Germinal center (tissue), 1 donor: ENCODE results near the gene PCDHGA1.

Experiments used
- DNase-seq: peaks from one replicate; pipeline ENCODE4 v3.0.0; 2012; ENCODE audit warnings: mixed read lengths, low spot score

The PCDHGA1 gene

DNA sequence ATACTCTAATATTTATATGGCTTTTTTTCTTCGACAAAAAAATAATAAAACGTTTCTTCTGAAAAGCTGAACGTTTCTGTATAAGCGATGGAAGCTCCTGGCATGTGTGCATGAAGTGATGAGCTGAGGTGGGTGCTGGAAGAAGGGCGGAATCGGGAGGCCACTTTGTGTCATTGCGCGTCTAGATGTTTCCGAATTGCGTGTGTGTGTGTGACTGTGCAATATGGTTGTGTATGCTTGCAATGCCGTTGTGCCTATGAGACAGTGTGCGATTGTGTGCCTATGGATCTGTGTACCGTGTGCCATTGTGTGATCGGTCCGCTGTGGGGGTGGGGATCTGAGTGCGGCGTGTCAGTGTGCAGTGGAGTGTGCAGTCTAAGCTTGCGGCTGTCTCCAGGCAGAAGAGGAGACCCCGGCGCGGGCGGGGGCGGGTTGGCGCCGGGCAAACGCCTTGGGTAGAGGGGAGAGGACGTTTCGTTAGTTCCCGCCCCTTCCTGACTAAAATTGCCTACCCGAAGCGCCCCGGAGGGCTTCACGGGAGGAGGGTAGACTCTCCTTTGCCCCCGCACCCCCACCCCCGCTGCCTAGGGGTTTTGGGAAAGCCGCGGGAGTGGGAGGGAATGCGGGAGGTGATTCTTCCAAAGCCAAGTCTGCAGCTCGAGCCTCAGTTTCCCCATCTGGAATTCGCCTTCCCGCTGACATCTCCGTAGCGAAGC is 182.8 kb downstream of the PCDHGA1 start:
- peak; percentile 54 for DNase-seq

DNA sequence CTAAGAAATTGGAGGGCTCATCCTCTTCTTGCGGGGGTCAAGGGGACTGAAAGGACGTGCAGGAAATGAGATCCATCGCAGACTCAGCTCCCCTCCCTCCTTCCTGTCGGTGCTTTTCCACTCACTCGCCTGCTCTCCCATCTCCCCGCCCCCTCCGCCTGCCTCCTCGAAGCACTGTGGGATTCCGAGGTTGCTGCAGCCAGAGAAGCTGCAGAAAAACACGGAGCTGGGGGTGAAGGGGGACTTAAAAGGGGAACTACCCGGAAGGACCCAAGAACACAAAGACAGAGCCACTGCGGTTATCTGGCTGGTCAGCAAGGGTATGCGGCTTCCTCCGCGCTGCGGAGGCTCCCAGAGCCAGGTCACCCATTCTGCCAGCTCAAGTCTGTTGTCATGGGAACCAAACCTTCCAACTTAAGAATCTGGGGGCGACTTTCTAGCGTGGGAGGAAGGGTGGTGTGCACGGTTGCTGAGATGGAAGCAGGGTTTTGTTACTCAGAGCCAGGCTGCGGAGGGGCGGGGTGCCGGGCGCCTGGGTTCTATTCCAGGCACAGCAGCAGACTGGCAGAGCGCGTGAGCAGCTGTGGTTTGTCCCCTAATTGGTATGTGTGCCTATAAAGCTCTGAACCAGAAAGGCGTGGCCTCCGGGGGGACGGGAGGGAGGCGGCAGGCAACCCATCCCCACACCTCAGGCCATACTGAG is 183.5 kb downstream of the PCDHGA1 start:
- DNase-seq, result peak; percentile 77

DNA sequence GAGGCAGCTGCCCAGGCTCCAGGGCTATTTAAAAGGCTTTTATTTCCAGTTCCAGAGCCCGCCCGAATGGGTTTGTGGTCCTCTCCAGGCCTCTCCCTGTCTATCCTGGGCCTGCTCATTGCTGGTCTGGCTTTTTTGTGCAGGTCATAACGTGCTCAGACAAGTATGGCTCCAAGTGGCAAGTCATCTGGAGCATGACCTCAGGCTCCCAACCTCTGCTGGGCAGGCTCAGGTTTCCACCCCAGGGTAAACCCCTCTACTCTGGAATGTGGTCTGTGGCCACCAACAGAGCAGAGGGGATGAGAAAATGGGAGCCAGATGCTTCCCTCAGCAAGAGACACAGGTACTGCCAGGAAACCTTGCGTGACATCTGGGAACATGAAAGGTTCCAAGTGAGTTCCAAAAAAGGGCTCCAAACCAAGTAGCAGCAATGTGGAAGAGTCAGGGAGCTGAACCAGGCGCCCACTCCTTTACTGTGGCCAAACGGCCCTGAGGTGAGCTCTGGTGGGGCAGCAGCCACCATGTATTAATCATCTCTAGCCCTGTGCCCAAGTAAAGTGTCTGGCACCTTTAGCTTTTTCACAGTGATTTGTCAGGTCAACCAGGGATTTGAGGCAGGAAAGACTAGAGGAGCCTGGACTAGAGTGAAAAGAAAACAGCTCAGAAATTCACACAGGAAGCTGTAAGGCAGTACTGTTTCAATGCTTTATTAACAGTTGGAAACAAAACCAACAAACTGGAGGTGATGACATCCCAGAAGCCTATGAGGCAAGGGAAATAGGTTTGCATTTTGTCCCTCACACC is 184.2 kb downstream of the PCDHGA1 start:
- DNase-seq, result no peak

DNA sequence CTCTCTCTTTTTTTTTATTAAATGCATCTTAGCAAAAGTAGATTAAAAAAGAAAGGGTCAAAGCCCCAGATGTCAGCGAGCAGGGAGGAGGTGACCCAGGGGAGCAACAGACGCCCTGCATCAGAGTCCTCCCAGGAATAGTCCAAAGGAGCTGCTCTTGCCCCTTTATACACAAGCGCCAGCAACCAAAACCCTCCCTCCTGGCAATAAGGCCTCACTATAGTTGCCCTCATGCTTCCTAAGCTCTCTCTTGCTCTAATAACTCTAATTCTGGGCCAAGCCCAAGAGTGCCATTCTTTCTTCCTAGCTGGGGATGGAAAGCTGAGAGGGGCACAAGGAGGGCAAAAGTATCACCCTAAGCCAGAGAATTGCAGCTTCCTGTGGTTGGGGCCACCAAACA is 184.8 kb downstream of the PCDHGA1 start:
- peak; percentile 22 for DNase-seq

DNA sequence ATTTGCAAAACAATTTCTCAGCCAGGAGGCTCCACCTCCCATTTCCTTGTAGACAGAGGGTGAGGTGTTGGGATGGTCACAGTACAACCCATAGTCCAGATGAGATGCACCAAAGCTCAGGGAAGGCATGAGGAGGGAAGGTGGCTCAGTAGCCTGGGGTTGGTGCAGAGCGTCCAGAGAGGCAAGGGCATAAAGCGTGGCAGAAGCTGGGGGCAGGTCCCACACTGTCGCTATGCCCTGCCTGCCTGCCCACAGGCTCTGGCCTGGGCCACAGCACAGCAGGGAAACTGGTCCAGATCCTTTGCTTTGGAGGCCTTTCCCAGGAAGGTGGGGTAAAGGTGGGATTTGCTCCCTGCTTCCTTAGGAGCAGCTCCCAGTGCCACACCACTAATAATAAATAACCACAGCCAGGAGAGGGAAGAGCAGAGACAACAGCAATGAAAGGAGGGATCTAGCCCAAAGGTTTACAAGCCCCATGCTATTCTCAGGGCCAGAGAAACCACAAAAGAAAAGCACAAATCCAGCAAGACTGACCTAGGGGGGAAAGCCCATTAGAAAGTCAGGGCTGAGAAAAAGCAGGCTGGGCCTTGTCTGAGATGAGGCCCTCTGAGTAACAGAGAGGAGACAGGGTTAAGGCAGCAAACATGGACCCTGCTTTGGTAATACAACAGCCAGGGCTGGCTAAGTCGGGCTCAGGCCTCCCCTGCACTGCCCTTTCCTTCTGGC is 185.8 kb downstream of the PCDHGA1 start:
- peak; percentile 27 for DNase-seq

DNA sequence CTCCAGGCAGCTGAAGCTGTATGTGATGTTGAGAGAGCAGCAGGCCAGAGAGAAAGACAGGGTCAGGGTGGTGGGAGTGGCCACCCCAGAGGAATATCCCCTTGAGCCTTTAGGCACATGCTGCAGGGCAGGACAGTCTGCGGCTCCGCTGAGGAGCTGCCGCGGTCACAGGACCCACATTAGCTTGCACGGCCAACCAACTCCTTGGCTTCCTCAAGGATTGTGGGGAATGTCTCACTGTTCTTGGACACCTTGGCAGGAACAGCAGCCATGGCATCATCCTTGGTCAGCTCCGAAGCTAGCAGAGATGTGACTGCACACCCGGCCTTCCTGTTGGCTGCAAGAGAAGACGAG is 186.3 kb downstream of the PCDHGA1 start:
- DNase-seq, result no peak

DNA sequence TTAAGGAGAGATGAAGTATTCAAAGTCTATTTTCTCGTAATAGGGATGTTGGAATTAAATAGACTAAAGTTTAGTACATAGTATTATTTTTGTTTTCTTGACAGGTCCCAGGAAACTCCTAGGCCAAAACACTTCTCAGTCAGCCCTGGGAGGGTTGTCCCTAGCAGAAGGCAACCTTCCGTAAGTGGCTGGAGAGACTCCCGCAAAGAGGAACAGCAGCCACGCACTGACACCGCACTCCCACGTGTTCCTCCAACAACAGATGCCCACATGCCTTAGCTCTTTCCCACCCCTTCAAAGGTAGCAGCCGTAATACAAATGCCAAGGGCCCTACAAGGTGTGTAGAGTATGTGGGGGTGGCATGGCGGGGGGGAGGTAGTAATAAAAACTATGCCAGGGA is 187.0 kb downstream of the PCDHGA1 start:
- DNase-seq, result no peak

DNA sequence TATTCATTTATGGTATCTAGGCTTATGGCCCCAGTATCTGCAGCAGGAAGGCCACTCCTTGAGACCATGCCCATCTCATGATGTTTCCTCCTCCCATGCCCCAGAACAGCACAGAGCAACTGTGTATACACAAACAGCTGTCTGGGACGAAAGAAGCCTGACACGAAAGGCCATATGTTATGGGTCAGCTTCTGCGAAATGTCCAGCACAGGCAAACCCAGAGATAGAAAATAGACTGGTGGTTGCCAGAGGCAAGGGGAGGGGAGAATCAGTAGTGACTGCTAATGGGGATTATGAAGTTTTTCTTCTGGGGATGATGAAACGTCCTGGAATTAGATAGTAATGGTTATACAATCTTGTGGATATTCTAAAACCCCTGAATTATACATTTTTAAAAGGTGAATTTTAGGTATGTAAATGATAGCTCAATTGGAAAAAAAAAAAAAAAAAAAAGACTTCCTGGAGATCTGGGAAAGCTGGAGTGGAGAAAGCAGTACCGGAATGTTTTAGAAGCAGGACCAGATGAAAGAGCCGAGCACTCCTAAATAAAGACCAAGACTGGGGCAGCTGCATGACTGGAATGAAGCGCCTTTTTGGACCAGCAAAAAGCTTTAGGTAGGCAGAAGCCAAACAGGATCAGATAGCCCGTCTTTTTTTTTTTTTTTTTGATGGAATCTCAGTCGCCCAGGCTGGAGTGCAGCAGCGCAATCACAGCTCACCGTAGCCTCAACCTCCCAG is 187.7 kb downstream of the PCDHGA1 start:
- DNase-seq, result no peak

DNA sequence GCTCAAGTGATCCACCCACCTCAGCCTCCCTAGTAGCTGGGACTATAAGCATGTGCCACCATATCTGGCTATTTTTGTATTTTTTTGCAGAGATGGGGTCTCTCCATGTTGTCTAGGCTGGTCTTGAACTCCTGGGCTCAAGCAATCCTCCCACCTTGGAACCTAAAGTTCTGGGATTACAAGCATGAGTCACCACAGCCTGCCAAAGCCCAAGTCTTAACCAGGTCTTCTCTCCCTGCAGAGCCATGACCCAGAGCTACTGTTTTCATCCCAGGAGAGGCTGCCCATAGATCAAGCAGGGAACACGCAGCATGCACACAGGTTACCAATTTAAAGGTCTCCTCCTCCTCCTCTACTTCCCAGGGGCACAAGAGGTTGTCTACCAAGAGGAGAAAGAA is 188.3 kb downstream of the PCDHGA1 start:
- no peak for DNase-seq

DNA sequence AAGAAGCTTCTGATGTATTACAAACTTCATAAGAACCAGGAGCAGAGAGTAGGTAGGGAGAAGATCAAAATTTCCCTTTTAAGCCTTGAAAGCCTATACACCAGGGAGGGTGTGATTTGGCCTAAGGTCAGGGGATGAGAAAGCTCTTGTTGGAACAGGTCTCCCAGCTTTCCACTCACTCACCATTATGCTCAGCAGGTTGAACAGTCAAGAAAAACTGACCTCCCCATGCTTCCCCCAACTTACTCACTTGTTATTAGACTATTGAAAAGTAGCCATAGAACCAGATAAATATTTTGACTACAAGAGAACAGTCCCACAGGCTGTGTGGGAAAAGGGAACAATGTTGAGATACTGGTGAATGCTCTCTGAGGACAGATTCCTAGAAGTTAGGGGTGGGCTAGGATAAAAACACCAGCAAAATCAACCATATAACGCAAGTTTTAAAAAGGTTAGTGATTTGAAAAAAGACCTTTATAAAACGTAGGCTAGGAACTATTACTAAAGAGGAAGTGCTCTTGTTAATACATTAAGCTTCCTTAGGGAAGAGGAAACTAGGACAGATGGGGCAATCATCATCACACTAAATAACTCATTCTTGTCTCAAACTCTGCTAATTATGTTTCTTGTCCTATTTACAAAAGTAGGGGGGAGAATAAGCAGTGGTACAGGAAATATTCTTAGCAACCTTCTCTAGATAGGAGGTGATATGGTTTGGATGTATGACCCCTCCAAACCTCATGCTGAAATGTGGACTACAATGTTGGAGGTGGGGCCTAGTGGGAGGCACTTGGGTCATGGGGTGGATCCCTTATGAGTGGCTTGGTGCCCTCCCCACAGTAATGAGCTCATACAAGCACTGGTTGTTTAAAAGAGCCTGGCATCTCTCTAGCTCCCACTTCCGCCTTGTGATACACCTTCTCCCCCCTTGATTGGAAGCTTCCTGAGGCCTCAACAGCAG is 189.6 kb downstream of the PCDHGA1 start:
- DNase-seq, result no peak

DNA sequence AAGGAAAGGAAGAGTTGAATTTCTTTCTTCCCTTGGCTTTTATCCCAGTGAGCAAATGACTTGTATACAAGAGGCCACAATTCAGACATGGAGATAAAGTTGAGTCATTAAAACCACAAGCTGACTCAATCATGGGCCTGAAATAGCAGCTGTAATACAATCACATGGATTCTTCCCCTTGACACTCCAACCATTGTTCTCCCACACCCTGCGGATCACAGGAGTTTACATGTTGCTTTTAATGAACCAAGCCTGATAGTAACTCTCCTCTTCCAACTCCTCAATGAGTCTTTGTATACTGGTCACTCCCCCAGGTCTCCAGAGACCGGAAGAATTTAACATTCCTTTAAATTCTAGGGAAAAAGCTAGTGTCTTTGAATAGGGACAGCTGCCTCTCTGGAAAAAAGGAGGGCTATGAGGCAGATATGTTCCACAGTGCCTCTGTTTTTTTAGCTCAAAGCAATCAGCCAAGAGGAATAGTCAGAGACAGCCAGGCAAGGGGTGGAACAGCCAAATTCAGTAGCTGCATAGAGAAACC is 191.0 kb downstream of the PCDHGA1 start:
- no peak for DNase-seq

DNA sequence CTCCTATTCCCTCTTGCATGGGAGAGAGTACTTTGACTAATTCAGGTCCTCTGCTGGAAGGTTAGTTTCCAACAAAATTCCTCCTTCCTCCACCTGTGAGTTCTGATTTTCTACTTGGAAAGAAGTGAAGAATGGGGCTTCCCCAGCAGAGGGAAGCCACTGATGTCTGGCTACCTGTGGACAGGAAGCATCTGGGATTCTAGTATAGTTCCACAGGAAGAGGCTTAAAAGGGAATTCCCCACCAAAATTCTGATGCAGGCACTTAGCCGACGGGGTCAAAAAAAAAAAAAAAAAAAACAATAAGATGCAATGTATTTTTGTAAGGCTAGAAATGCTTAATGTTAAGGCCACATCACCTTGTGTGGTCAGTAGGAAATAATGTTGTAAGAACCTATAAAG is 192.0 kb downstream of the PCDHGA1 start:
- no peak for DNase-seq

DNA sequence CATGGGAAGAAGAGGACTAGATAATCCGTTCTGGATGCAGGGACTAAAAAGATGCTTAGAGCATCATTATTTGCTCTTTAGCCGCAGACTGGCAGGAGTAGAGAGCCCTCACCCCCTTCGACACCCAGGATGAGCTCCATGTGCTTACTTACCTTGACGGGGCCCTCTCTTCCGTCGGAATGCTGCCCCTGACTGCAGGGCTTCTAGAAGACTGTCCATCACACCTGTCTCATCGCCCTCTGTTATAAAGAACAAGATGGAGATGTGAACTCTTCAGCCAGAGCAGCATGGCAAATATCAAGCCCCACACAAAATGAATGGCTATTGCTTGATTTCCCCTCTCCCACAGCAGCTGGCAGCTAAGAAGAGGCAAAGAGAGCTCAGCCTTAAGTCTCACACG is 193.7 kb downstream of the PCDHGA1 start:
- DNase-seq, result no peak

DNA sequence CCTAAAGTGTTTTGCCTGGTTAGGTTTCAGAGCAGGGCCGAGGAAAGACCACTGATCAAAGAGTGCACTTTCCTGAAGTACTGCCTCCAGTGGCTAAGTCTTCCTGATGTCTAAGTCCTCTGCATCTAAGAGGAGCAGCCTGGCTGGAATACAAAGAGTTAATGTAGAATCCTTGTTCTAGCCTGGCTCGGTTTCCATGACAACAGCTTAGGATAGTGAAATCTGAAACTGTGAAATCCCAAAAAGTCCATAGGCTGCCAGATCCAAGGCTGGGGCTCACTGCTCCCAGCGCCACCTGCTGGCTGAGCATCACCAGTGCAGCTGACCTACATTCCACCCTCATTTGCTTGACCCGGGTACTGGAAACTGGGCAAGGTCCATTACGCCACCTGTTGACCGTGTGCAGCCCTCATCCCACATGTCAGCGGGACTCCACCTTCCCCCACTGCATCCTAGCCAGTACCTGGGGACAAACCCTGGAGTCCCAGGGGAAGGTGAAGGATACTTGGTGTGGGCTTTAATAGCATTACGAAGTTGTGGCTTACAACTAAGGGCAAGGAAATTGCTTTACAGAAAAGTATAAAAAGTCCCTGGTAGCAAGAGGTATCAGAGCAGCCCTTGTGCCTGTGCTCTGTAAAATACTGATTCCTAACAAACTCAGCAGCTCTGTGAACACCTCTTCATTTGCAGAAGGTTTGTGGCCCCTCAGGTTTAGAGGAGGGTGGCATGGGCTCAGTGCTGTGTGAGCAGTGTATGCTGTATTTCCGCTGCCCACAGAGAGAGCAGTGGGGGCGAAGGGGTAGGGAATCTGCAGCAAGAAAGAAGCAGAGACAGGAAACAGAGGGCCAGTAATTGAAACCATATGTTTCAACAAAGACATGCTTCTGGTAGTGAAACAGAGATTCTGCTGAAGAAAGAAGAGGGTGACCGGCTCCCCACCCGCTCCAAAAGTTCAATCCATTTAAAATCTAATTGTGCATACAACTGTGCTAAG is 194.6 kb downstream of the PCDHGA1 start:
- DNase-seq, result peak; percentile 75

DNA sequence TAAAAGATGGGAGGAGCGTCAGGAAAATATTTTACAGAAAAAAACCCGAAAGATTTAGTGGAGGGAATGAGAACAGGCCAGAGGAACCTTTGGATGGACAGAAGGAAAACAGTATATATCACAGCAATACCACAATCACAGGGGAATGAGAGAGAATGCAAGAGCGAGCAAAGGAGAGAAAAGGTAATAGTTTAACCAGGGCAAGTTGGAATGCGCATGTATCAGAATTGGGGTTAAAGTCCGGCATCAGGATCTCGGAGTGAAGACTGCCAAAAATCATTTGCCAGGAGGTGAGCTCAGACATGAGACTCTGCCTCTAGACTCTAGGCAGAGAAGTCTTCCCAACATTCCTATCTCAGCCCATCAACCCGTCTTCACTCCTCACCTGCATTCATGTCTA is 195.3 kb downstream of the PCDHGA1 start:
- no peak for DNase-seq

DNA sequence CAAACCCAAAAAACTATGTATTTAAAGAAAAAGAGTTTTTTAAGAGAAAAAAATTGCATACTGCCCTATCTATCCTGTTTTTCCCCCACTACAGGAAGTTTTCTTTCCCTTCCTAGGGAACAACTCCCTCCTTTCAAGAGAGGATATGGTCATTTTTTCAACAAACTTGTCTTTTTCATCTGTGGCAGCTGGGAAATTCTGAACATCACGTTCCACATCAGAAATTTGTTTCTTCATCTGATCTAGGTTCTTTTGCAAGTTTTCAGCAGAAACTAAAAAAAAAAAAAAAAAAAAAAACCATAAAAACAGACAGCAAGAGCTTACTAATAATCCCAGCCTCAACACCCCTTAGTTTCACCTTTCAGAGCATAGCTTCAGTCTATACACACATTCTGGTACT is 197.1 kb downstream of the PCDHGA1 start:
- DNase-seq, result no peak

DNA sequence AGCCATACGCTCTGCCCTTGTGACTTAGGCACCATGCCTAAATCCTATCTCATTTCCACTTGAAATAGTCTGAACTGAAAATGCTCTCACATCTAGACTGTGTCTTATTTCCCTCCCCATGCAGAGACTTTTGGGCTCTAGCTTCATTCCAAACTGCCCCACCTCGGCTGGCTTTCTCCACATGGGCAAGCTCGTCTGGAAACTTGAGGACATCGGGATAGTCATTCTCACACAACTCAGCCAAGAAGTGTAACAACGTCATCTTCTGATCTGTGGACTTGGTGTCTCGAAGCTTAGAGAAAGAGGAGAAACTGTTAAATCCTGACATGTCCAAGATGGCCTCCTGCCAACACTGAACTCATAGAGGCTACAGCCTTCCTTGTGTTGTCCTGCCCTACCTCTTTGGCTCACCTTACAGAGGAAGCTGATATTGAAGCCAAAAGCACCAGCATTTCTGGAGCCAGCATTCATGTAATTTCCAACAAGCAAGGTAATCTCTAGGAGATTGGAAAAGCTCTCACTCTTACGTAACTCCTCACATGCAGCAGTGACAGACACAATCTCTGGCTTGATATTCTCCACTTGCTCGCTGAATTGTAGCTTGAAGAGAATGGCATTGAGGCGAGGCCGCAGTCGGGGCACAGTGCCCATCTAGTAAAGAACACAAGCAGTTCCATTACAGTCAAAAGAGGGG is 198.1 kb downstream of the PCDHGA1 start:
- DNase-seq, result no peak

DNA sequence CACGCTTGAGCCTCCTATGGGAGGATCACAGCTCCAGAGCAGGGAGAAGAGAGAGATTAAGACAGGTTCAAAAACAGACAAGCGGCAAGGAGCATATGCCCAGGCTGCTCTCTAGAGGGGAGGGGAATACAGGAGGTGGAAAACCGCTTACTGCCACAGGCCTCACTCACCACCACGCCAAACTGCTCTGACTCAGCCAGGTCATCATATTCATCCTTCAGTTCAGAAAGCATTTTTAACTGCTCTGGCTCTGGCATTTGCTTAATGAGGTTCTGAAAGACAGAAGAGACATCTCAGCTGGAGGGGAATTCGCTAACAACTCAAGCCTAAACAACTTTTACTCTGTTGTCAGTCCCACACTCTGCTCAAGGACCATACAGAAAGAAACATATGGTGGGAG is 198.7 kb downstream of the PCDHGA1 start:
- DNase-seq, result no peak
